ENCODE data around the gene C1QA. TPM values are rescaled to one million over a fixed set of nuclear protein-coding genes. Genes with fewer than 3 reads are reported as not detected.

The C1QA gene
- total and polyA plus RNA-seq, 4 donors = 27.4 to 513 (median 391) TPM

GRCh38 chr1:22626237-22627157, 9.9 kb upstream of the C1QA start:
- Histone ChIP-seq H3K27me3 (ENCODE audit: control insufficient read depth in 3 of 3, insufficient read depth in 3 of 3, low read length in 2 of 3) (peaks cover 0 to 16% (median 9%) of the 10 kb centered on the region in 3 donors), H3K4me3 (no peak overlapping the region), H3K27ac (ENCODE audit: low read depth in 1 of 2, low read length in 1 of 2) (no peak overlapping the region), H3K9ac (ENCODE audit: insufficient read depth in 1 of 2, low read length in 2 of 2) (no peak overlapping the region), H3K36me3 (ENCODE audit: control insufficient read depth in 4 of 4, insufficient read depth in 4 of 4, low read length in 4 of 4) (no peaks in the 10 kb centered on the region), H3K4me1 (ENCODE audit: control insufficient read depth in 5 of 5, insufficient read depth in 5 of 5, low read length in 5 of 5) (no peaks in the 10 kb centered on the region), H3K9me3 (ENCODE audit: control insufficient read depth in 4 of 4, insufficient read depth in 3 of 4, low read length in 3 of 4) (peaks cover 0 to 5% (median 0%) of the 10 kb centered on the region in 4 donors)
- DNase-seq (no peak), ATAC-seq (ENCODE audit: insufficient read depth, low FRiP score) (no peak)
- no peak for TF ChIP-seq CTCF (IDR thresholded peaks at IDR 0.05; ENCODE audit: control extremely low read depth, extremely low read depth)
- WGBS, 2 donors = 17 to 20% methylated on average over 20 of the region's 20 CpGs

- H3K4me1 ChIP-seq (ENCODE audit: control insufficient read depth in 5 of 5, insufficient read depth in 5 of 5, low read length in 5 of 5) = no peaks in the 10 kb centered on the region
- ATAC-seq (ENCODE audit: insufficient read depth, low FRiP score) = no peak
- WGBS, 2 donors = 40 to 74% methylated on average over 5 of the region's 5 CpGs
These were observed 9.1 kb upstream of the C1QA start for GRCh38 chr1:22627331-22627730.

GRCh38 chr1:22628698-22629444, 7.6 kb upstream of the C1QA start:
- TF ChIP-seq CTCF (IDR thresholded peaks at IDR 0.05; ENCODE audit: control extremely low read depth, extremely low read depth) = no peak
- H3K27ac ChIP-seq (ENCODE audit: low read depth in 1 of 2, low read length in 1 of 2) = no peak overlapping the region
- H3K27me3 ChIP-seq (ENCODE audit: control insufficient read depth in 3 of 3, insufficient read depth in 3 of 3, low read length in 2 of 3) = peaks cover 0 to 18% (median 9%) of the 10 kb centered on the region in 3 donors
- DNase-seq = no peak
- H3K4me3 ChIP-seq = no peak overlapping the region
- H3K36me3 ChIP-seq (ENCODE audit: control insufficient read depth in 4 of 4, insufficient read depth in 4 of 4, low read length in 4 of 4) = no peaks in the 10 kb centered on the region
- WGBS, 2 donors = 39 to 45% methylated on average over 11 of the region's 11 CpGs
- H3K9ac ChIP-seq (ENCODE audit: insufficient read depth in 1 of 2, low read length in 2 of 2) = no peak overlapping the region
- no peak for ATAC-seq (ENCODE audit: insufficient read depth, low FRiP score)
- H3K9me3 ChIP-seq (ENCODE audit: control insufficient read depth in 4 of 4, insufficient read depth in 3 of 4, low read length in 3 of 4) = peaks cover 0 to 5% (median 0%) of the 10 kb centered on the region in 4 donors
- no peaks in the 10 kb centered on the region for H3K4me1 ChIP-seq (ENCODE audit: control insufficient read depth in 5 of 5, insufficient read depth in 5 of 5, low read length in 5 of 5)

More at GRCh38 chr1:22627331-22627730, 9.1 kb upstream of the C1QA start:
- Histone ChIP-seq H3K9me3 (ENCODE audit: control insufficient read depth in 4 of 4, insufficient read depth in 3 of 4, low read length in 3 of 4) (peaks cover 0 to 5% (median 0%) of the 10 kb centered on the region in 4 donors), H3K9ac (ENCODE audit: insufficient read depth in 1 of 2, low read length in 2 of 2) (no peak overlapping the region), H3K27ac (ENCODE audit: low read depth in 1 of 2, low read length in 1 of 2) (no peak overlapping the region), H3K27me3 (ENCODE audit: control insufficient read depth in 3 of 3, insufficient read depth in 3 of 3, low read length in 2 of 3) (peaks cover 0 to 18% (median 9%) of the 10 kb centered on the region in 3 donors), H3K36me3 (ENCODE audit: control insufficient read depth in 4 of 4, insufficient read depth in 4 of 4, low read length in 4 of 4) (no peaks in the 10 kb centered on the region), H3K4me3 (no peak overlapping the region)
- no peak for TF ChIP-seq CTCF (IDR thresholded peaks at IDR 0.05; ENCODE audit: control extremely low read depth, extremely low read depth)
- DNase-seq = no peak
